G401 (cell line): ENCODE measurements around the gene PAFAH2. TPM values are rescaled to one million over a fixed set of nuclear protein-coding genes. Genes with fewer than 3 reads are reported as not detected.

Experiments
- DNase-seq: peaks from one replicate; pipeline ENCODE4 v3.0.0-alpha.2; 2015; ENCODE audit warnings: low spot score
- in situ Hi-C: cut with HindIII; loops from 2 replicates; pipeline ENCODE4 v1.10.0; 2016; ENCODE audit warnings: low sequenced_read_pairs, mixed read lengths
- total RNA-seq: library from RNA; depleted of rRNA; stranded (reverse); fragments of >200 nt; shearing (Covaris generic); gene quantifications from 2 replicates; pipeline ENCODE4 v1.2.3, GENCODE V29; 2014; rRNA removed

Gene PAFAH2
- total RNA-seq, 1 experiment from 2014 or later: 9.2 TPM

DNA sequence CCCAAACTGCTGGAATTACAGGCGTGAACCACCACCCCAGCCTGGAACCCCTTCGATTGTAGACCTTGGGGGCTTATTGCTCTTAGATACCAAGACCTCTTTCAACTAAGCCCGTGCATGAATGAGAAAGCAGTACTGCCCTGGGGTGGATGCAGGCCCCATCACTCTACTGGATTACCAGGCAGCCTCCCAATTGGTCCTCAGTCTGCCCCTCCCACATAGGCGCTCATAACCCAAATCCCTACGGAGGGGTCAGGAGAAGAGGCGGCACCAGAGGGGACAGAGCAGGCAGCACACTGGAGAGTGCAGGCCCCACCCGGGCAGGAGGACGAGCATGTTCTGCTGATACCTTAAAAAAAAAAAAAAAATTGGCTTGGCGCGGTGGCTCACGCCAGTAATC, 79.2 kb downstream of the PAFAH2 start:
- in situ Hi-C loops: no loop called here

DNA sequence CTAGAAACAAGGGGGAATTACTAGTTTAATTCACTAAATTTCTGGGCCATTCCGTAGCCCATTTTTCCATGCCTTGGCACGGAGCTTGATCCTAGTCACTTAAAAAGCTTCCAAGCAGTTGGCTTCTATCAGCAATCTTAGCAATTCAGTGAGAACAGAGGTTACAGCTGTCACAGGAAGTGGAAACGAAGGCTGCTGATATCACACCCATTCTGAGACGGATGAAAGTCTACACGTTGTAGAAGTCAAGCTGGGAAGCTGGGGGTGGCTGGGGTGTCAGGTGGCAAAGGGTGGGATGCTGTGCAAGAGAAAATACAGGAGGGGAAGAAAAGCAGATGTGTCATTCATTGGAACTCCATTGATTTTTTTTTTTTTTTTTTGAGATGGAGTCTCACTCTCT, 79.9 kb downstream of the PAFAH2 start:
- in situ Hi-C loops: no loop called here
- no peak for DNase-seq

More for the DNA sequence above, 79.2 kb downstream of the PAFAH2 start:
- DNase-seq: no peak

DNA sequence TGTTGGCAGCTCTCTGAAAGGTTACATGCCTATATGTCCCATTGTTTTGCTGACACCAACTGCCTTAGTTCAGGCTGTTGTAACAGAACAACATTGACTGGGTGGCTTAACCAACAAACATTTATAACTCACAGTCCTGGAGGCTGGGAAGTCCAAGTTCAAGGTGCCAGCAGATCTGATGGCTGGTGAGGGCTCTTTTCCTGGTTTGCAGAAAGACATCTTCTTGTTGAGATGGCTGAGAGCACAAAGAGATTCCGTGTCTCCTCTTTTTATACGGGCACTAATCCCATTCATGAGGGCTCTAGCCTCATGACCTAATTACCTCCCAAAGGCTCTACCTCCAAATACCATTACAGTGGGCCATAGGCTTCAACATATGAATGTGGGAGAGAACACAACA, 81.4 kb downstream of the PAFAH2 start:
- in situ Hi-C loops: no loop called here

DNA sequence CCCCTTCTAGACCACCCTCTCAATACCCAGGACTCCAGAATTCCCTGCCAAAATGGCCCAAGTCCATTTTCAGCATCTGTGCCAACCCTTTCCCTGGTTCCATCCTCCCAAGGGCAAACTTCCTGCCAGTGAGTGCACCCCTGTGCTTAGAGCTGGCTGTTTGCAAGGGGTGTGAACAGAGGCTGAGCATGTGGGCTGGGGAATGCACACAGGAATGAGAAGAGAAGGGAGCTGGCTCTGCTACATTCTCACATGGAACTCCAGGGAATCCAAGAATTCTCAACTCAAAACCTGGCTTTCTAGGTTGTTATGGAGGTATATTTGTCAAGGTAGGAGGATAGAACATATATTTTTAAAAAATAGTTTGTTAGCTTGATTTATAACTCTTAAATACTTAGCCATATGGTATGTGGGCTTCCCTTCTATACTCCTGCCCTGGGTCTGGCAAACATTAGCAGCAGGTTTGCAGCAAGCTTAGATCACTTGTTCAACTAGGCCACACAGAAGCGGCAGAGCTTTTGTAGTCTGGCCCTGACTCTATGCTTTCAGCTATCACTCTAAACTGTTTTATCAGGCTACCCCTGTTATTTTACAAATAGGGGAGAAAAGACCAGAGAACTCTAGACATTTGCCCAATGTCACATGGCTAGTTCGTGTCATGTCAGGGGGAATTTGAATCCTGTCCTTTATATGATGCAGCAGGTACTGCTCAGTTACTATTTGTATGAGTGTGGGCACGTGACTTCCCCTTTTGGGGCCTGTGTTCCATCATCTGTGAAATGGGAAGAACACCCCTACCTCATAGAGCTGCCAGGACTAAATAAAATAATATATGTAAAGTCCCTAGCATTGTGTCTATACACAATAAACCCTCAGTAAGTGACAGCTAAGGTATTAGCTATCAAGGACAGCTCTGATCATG, 83.5 kb downstream of the PAFAH2 start:
- in situ Hi-C loops: no loop called here
- no peak for DNase-seq

More for the DNA sequence above, 81.4 kb downstream of the PAFAH2 start:
- no peak for DNase-seq

DNA sequence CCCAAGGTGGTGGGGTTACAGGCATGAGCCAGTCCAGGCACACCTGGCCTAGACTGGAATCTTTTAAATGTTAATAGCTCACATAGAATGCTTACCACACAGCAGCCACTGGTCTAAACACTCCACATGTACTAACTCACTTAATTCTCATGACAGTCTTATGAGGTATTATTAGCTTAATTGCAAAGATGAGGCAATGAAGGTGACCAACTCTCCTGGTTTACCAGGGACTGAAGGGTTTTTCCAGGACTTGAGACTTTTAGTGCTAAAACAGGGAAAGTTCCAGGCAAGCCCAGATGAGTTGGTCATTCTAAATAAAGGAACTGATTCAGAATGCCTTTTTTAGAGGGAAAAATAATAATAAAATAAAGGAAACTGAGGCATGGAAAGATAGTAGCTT, 84.7 kb downstream of the PAFAH2 start:
- no peak for DNase-seq
- in situ Hi-C loops: no loop called here

DNA sequence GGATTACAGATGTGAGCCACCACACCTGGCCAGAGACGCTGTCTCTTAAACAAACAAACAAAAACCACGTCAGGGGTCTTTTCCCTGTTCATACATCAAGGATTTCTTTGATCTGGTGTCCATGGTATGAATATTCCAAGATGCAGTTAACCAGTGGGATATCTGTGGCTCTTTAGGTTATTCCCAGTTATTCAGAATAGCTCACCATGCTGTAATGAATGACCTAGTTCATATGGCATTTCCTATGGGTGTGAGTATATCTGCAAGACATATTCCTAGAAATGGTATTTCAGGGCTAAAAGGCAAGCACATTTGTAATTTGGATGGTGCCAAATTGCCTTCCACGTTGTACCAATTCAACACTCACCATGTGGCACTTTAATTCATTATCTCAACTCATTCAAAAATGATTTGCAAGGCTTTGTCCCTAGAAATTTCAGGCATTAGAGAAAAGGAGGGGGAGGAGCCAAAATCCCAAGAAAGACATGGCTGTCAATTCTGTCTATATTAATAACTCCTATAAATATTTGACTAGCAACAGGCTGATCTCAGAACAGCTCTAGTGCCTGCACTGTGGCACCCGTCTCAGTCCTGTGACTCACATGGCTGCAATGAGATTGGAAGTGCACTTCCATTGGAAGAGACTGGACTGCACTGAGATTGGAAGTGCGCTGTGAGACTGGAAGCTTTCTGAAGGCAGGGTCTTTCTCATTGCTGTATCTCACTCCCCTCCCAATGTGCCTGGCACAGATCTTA, 85.6 kb downstream of the PAFAH2 start:
- in situ Hi-C loops: no loop called here
- DNase-seq: no peak

DNA sequence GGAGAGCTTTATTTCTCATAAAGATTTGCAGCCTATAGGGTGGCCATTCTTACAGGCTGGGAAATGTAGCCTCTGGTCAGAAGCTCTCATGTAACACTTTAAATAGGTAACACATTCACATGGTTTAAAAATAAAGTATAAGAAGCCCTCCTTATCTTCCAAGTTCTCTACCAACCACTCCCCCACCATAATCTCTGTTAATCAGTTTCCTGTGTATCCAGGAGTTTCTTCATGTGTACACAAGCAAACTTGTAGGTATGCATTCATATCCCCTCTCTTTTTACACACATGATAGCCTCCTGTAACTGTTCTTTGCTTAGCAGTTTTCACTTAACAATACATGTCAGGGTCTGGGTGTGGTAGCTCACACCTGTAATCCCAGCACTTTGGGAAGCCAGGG, 86.7 kb downstream of the PAFAH2 start:
- DNase-seq: no peak
- in situ Hi-C loops: no loop called here

Other genes starting within 250 kb of the PAFAH2 start
- 22.8 and 31.9 TPM in 2 replicates for gene SELENON, start 197.9 kb downstream of the PAFAH2 start, total RNA-seq
- gene MTFR1L, start 178.1 kb downstream of the PAFAH2 start, total RNA-seq: 21.0 and 32.6 TPM in 2 replicates
- 28.9 and 29.4 TPM in 2 replicates for gene AUNIP, start 138.6 kb downstream of the PAFAH2 start, total RNA-seq
- gene PAQR7, start 122.4 kb downstream of the PAFAH2 start, total RNA-seq: 17.4 and 18.3 TPM in 2 replicates
- 130 and 147 TPM in 2 replicates for gene STMN1, start 91.6 kb downstream of the PAFAH2 start, total RNA-seq
- 88.2 and 101 TPM in 2 replicates for gene EXTL1, start 23.7 kb upstream of the PAFAH2 start, total RNA-seq
- 0.88 TPM in 1 of 2 replicates, not detected in the other for gene SLC30A2, start 48.1 kb upstream of the PAFAH2 start, total RNA-seq
- not detected in 2 replicates for gene TRIM63, start 69.6 kb upstream of the PAFAH2 start, total RNA-seq
- 5.4 and 7.1 TPM in 2 replicates for gene PDIK1L, start 113.8 kb upstream of the PAFAH2 start, total RNA-seq
- 3.5 and 5.1 TPM in 2 replicates for gene FAM110D, start 161.0 kb upstream of the PAFAH2 start, total RNA-seq
- not detected in 2 replicates for gene C1orf232, start 170.9 kb upstream of the PAFAH2 start, total RNA-seq
- 46.4 and 97.1 TPM in 2 replicates for gene ZNF593, start 171.8 kb upstream of the PAFAH2 start, total RNA-seq
- gene ZNF593OS, start 173.8 kb upstream of the PAFAH2 start, total RNA-seq: not detected in 2 replicates
- not detected in 2 replicates for gene CNKSR1, start 179.4 kb upstream of the PAFAH2 start, total RNA-seq
- gene CATSPER4, start 192.5 kb upstream of the PAFAH2 start, total RNA-seq: not detected in 2 replicates
- 16.7 and 19.1 TPM in 2 replicates for gene CEP85, start 236.1 kb upstream of the PAFAH2 start, total RNA-seq